HG03571 (cell line): ENCODE data around the gene CPSF3.
A peak's percentile ranks its signal among the peaks of the same experiment; 100 is the strongest.

Source experiments
- ATAC-seq: cut with Tn5 transposase; IDR thresholded peaks from one replicate; pipeline ENCODE4 v1.9.1; 2021; ENCODE audit not compliant: unreplicated experiment

CPSF3 gene

GRCh38 chr2:9416962-9417316 is 6.5 kb upstream of the CPSF3 start:
- no peak for ATAC-seq

DNA sequence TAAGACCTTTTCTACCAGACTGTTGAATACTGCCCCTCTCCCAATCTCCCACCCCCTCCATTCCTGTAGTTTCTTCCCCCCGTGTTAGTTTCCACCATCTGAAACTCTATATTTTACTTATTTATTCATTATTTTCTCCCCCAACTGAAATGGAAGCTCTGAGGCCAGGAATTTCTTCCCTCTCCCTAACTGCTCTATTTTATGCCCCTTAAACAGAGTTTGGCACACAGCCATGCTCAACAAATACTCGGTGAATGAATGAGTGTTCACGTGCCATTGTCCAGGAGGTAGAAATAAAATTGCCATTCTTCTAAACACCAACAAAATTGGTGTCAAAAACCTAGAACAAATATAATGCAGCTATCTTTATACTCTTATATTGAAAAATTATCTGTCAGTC is 5.7 kb upstream of the CPSF3 start:
- no peak for ATAC-seq

DNA sequence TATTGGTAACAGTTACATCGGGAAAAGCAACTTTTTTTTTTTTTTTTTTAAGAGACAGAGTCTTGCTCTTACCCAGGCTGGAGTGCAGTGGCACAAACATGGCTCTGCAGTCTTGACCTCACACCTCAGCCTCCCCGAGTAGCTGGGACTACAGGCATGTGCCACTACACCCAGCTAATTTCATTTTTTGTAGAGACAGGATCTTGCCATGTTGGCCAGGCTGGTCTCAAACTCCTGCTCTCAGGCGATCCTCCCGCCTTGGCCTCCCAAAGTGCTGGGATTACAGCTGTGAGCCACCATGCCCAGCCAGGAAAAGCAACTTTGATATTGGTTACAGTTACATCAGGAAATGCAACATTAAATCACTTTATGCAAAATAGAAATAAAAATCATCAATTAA is 4.7 kb upstream of the CPSF3 start:
- no peak for ATAC-seq

- ATAC-seq, result no peak
Observed at GRCh38 chr2:9419541-9419940, 3.9 kb upstream of the CPSF3 start.

GRCh38 chr2:9420495-9420894 is 3.0 kb upstream of the CPSF3 start:
- no peak for ATAC-seq

DNA sequence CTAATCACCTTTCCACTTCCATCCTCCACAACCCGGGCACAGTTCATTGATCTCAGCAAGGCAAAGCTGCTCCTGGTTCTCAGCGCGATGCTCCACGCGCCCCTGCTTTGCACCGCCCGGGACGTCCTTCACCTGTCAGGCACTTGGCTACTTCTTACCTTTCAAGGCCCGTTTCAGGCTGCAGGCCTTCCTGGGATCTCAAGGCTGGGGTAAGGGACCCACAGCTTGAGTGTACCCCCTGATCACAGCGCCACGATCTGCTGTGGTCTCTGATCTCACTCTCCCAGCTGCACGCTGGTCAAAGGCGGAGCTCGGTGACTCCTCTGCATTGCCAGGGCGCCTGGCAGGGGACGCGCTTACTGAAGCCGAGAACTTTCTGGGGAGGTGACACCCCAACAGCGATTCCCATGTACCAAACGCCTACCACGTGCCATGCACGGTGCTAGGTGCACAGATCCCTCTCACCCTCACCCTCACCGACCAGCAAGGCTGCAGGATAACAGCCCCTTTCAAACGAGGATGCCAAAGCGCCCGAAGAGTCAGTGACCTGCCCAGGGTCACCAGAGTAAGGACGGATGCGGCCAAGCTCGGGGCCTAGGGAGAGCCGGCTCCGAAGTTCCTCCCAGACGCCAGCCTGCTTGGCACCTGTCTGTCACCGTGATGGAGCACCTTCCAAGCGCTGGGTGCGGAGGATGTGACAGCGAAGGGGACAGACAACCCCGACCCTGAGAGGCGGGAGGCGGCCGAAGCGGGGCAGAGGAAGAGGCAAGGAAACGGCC is 944 bp upstream of the CPSF3 start:
- ATAC-seq, result peak; percentile 32

DNA sequence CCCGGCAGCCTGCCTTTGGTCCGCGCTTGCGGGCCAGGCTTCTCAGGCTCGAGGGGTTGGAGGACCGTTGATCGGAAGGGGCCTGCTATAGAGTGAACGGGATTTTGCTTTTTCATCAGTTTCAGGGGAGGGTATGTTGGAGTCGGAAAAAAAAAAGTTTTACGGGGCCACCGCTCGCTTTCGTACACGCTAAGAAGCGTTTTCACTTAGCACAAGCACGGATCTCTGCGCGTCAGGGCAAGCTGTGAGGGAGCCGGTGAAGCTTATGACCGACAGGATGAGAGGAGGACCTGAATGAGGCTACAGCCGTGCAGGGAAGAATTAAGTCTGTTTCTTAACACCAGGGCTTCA is 443 bp downstream of the CPSF3 start:
- peak; percentile 4 for ATAC-seq

DNA sequence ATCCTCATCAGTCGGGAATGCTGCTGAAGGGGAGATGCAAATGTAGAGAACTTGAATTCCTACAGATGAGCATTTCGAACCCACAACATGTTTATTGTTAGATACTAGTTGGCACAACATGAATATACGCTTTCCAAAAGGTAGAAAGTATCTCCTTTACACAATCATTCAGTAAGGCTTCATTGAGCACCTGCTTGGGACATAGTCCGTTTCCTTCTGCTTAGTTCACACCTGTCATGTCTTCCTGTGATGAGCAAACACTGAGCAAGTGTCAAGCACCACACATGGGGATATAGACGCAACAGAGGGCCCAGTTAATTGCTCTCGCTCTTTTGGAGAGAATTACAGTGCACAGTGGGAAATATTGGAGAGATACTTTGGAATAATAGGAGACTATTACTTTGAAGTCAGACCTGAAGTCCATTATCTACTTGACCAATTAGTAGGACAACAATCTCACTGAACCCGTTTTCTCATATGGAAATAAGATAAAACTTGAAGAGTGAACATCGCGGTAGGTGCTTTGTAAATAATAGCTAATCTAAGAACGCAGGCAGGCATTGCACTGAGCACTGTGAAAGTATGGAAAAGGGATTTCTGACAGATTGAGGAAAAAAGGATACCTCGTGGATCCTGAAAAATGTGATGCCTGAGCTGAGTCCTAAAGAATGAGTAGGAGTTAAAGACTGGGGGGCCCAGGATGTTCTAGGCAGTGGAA is 1.2 kb downstream of the CPSF3 start:
- no peak for ATAC-seq

DNA sequence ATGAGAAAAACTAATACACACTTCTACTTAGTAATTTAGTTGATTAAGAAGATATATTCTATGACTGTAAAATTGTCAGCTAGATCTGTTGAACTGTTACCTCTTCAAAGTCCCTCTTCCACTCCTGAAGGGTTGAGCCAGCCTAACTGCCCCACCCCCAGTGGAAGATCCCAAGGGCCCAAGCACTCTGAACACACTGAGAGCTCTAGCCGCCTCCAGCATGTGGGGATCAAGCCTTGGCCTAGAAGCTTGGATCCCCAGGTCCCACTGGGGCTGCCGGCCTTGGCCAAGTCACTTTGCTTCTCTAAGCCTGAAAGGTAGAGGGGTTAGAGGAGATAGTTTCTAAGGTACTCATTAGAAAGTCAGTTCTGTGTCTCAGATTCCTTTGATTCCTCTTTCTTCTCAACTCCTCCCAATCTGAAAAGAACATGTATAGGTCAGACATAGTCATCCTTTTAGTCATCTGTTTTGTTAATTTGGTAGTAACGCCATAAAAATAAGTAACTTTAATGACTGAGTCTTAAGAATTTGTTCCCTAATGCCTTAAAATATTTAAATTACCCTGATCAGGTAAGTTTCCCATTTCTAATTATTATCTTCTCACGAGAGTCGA is 5.6 kb downstream of the CPSF3 start:
- no peak for ATAC-seq

GRCh38 chr2:9430316-9431293 is 7.2 kb downstream of the CPSF3 start:
- ATAC-seq, result no peak

DNA sequence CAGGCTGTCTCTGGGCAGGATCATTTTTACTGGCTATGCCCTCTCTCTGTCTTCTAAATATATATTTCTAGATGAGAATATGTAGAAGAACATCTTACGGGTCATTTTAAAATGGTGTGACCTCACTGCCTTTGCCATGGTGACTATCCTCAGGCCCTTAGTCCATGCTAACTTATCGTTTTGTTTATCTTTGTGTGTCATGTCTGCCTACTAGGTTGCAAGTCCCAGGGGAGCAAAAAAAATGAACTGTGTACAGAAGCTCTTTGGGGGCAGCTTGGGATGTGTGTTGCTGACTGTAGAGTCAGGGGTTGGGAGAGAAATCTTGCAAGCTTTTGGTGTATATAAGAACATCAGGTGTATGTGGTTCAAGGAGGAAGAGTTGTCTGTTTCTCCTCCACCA is 11.0 kb downstream of the CPSF3 start:
- ATAC-seq, result no peak

GRCh38 chr2:9439536-9439935 is 16.1 kb downstream of the CPSF3 start:
- no peak for ATAC-seq

DNA sequence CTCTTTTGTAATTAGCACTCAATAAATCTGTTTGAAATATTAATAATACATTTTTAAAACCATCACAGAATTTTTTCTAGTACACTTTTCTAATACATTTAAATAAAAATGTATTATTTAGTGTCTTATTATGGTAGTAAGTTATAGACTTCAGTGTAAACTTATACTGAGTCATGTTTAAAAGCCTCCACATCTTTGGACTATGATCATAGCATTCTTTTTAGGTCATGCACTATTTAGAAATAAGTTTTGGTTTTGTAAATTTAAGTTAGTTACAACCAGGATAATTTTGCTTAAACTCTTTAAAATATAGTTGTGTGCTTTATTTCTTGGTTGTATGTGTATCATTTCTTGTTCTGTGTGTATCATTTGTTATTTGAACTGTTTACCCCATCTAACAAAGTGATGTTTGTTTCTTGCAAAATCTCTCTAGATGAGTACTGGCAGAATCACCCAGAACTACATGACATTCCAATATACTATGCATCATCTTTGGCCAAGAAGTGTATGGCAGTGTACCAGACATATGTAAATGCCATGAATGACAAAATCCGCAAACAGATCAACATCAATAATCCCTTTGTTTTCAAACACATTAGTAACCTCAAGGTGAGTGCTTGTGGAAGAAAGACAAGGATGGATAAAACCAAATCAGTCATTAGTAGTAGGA is 16.7 kb downstream of the CPSF3 start:
- ATAC-seq, result no peak

DNA sequence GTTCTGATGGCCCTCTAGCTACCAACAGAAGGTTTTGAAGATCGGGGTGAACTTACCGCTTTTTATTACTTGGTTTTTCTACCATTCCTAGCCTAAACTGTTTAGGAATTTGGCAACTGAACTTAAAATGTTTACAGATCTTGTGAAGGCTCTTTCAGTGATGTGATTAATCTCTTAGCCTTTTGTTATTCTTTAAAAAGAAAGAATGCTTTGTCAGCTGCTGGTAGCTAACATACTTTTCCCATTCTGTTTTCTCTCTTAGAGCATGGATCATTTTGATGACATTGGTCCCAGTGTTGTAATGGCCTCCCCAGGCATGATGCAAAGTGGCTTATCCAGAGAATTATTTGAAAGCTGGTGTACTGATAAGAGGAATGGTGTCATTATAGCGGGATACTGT is 18.1 kb downstream of the CPSF3 start:
- no peak for ATAC-seq

DNA sequence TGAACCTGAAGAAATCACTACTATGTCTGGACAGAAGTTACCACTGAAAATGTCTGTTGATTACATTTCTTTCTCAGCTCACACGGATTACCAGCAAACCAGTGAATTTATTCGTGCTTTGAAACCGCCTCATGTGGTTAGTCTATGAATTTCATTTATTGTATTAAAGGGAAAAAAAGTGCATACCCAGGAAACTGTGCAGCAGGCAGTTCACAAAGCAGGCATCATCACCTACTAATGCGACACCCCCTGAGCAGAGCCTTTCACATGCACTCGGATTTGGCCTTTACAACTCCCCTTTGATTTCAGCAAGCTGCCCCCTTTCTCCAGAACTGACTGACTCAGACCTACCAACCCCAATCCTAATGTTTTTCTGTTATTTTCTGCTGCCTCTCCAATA is 20.1 kb downstream of the CPSF3 start:
- no peak for ATAC-seq

- ATAC-seq, result no peak
Observed at GRCh38 chr2:9445089-9445488, 21.6 kb downstream of the CPSF3 start.

DNA sequence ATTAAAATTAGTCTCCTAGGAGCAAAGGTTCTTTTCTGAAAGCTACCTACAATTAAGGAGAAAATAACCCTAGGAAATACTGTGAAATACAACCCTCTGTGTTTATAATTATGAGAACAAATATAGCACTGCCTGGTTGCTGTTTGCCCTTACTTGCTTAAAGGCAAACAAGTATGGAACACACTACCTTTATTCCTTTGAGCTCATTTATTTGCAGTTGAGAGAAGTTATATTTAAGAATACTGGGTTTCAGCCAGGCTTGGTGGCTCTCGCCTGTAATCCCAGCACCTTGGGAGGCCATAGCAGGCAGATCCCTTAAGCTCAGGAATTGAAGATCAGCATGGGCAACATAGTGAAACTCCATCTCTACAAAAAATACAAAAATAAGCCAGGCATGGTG is 27.8 kb downstream of the CPSF3 start:
- no peak for ATAC-seq

GRCh38 chr2:9460441-9461017 is 37.1 kb downstream of the CPSF3 start:
- no peak for ATAC-seq

GRCh38 chr2:9461079-9461478 is 37.6 kb downstream of the CPSF3 start:
- ATAC-seq, result no peak

DNA sequence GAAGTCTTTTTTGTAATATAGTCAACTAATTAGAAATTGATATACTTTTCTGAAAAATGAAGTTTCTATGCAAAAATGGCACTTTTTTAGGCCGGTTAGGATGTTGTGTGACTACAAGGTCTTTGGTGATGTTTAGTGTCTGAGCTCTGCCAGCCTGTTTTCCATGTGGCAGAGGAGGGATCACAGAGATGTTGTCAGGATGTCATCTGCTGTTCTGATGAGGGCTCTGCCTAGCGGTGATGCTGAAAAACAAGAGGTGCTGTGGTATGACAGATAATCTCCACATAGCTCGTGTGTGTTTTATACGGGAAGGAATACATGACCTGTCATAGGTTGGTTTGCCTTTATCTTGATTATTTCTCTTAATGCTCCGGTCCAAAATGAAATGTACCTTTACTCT is 38.9 kb downstream of the CPSF3 start:
- no peak for ATAC-seq
